ENCODE results near the gene AP1G2.

Gene AP1G2

DNA sequence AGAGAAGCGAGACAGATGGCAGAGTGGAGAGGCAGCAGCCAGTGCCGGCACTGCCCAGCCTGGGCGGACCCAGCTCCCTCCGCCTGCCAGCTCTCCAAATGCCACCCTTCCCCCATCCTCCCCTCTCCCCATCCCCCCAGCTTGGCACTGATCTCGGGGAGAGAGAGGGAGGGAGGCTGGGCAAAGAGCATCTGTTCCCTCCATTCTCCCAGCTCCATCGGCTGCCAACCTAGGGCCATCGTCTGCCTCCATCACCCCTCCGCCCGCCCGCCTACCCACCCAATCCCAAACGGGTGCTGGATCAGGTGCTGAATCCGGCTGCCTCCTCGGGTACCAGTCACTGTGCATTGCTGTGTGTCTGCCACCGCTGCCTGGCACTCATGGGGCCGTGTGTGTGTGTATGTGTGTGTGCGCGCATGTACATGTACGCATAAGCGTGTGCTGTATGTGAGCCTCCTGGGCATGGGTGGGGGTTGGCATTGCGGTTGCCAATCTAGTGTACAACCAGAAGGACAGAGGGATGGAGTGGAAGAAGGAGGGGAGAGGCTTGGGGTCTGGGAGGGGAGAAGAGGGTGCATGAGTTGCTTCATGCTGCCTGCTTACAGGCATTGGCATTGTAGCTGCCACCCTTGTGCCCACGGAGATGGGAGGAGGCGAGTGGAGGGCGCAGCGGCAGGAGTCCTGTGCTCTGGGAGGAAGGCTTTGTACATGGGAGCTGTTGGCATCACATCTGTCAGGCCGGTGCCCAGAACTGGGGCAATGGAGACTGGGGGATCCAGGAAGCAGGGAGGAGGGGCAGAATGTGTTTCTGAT is 54.4 kb downstream of the AP1G2 start:
- no peak for DNase-seq

DNA sequence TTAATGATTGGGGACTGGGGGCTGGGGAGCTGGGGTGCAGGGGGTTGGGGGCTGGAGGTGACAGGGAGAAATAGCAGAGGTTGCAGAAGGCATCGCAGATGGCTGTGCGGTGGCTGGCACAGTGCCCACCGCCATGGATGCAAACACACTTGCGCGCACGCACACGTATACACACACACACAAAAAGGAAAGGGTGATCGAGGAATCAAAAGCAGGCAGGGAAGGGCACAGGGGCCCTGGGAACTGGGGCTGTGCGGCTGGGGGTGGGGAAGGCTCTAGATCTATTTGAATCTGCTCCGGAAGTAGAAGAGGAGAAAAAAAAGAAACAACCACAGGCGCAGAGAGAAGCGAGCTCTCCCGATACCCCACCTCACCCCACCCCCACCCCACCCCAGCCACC is 55.4 kb downstream of the AP1G2 start:
- no peak for DNase-seq

Data from activated CD4-positive, alpha-beta T cell treated with anti-CD3 and anti-CD28 coated beads, Interleukin-2, amount 50 U/mL, for 16 hours (primary cell).